Ishikawa (cell line): ENCODE data around the gene NEGR1.

Experiments
- EGR1 ChIP-seq: IDR thresholded peaks from 2 replicates; pipeline ENCODE4 v1.6.1; 2012
- MAX ChIP-seq: IDR thresholded peaks from 2 replicates; pipeline ENCODE4 v1.6.1; 2012
- RAD21 ChIP-seq: IDR thresholded peaks from 2 replicates; pipeline ENCODE4 v1.6.1; 2012; ENCODE audit warnings: low read depth
- TCF12 ChIP-seq: IDR thresholded peaks from 2 replicates; pipeline ENCODE4 v1.6.1; 2012; ENCODE audit warnings: low read depth
- TF ChIP-seq, protein P1 (sequence below): IDR thresholded peaks from 2 replicates; pipeline ENCODE4 v1.6.1; 2012; ENCODE audit warnings: low read depth, mild to moderate bottlenecking

- no peak for TF ChIP-seq MAX
- TF ChIP-seq TCF12, result no peak
- TF ChIP-seq, protein P1, sequence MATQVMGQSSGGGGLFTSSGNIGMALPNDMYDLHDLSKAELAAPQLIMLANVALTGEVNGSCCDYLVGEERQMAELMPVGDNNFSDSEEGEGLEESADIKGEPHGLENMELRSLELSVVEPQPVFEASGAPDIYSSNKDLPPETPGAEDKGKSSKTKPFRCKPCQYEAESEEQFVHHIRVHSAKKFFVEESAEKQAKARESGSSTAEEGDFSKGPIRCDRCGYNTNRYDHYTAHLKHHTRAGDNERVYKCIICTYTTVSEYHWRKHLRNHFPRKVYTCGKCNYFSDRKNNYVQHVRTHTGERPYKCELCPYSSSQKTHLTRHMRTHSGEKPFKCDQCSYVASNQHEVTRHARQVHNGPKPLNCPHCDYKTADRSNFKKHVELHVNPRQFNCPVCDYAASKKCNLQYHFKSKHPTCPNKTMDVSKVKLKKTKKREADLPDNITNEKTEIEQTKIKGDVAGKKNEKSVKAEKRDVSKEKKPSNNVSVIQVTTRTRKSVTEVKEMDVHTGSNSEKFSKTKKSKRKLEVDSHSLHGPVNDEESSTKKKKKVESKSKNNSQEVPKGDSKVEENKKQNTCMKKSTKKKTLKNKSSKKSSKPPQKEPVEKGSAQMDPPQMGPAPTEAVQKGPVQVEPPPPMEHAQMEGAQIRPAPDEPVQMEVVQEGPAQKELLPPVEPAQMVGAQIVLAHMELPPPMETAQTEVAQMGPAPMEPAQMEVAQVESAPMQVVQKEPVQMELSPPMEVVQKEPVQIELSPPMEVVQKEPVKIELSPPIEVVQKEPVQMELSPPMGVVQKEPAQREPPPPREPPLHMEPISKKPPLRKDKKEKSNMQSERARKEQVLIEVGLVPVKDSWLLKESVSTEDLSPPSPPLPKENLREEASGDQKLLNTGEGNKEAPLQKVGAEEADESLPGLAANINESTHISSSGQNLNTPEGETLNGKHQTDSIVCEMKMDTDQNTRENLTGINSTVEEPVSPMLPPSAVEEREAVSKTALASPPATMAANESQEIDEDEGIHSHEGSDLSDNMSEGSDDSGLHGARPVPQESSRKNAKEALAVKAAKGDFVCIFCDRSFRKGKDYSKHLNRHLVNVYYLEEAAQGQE, result no peak
- no peak for TF ChIP-seq RAD21
- TF ChIP-seq EGR1, result no peak
These were observed 549.2 kb downstream of the NEGR1 start for GRCh38 chr1:71733121-71733520.
